OCI-M2 (cell line): ENCODE results near the gene PSG4.
"Not testable (repeated sequence)": the region's sequence is repeated elsewhere in the genome, so short reads cannot be mapped to it uniquely, and the experiment has no call there.

Experiments
- DNase-seq: peaks from one replicate; lab custom pipeline; 2025; ENCODE audit not compliant: unreplicated experiment; lab: John Stamatoyannopoulos, UW

Gene PSG4

GRCh38 chr19:43198686-43199419 lies 6.6 kb downstream of the PSG4 start:
- not testable (repeated sequence) for DNase-seq

GRCh38 chr19:43197666-43198397 lies 7.6 kb downstream of the PSG4 start:
- DNase-seq, result not testable (repeated sequence)

DNA sequence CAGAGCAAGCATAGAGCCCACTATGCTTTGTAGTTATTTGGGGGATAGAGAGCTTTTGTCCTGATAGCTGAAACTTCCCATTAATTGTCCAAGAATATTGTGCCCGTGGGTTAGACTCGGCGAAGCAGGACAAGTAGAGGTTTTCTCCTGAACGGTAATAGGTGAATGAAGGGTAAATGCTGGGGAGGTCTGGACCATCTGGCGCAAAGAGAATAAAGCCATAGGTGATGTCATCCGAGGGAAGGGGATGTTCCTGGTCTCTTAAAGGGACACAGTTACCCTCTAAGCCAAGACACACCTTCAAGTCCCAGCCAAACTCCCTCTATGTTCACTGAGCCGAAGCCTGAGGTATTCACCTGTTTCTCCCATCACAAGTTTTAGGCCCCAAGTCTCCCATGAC lies 11.0 kb downstream of the PSG4 start:
- not testable (repeated sequence) for DNase-seq

DNA sequence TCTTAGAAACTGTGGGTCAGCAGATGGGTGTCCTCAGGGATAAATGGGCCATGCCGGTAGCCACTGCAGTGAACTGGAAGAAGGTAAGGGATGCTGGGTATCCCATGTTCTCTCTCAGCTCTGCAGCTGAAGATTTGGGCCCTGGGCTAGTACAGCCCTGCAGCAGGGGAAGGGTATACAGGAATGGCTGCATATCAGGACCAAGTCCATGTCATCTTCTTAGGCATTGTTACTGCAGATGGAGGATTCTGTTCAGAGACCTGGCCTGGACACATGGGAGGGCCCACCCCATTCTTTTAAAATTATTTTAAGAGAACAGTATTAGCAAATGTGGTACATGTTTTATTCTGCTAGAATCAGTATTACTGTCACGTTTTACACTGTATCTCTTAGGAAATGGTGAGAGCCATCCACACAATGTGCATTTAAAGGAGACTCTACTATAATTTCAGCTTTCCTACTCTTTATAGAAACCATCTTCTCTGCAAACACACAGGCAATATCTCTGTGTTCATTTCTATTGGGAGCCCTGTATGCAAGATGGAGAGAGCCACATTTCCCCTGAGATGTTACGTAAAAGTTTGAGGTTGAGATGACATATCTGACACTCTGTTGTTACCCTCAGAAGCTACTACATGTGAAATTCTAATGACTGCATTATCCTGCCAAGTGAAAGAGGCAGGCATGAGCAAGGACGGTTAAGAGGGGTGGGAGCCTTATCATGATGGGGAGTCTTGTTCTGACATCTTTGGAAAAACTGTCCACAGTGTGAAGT lies 12.9 kb downstream of the PSG4 start:
- DNase-seq, result not testable (repeated sequence)

DNA sequence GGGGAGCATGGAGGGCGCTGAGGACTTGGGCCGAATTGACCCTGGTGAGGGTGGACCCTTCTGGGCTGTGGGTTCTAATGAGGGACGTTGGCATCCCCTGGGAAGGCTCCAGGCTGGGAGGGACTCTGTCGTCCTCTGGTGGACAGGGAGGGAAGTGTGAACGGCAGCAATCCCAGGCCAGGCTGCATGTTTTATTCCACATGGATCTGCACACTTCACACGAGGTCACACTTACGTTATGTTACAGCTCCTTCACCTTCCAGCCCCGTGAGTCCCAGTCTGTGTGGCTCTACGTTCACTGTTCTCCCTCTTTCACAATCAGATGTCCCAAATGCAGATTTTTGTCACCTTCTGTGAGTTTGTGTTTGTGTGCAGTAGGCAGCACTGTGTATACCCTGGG lies 17.3 kb downstream of the PSG4 start:
- DNase-seq, result not testable (repeated sequence)

DNA sequence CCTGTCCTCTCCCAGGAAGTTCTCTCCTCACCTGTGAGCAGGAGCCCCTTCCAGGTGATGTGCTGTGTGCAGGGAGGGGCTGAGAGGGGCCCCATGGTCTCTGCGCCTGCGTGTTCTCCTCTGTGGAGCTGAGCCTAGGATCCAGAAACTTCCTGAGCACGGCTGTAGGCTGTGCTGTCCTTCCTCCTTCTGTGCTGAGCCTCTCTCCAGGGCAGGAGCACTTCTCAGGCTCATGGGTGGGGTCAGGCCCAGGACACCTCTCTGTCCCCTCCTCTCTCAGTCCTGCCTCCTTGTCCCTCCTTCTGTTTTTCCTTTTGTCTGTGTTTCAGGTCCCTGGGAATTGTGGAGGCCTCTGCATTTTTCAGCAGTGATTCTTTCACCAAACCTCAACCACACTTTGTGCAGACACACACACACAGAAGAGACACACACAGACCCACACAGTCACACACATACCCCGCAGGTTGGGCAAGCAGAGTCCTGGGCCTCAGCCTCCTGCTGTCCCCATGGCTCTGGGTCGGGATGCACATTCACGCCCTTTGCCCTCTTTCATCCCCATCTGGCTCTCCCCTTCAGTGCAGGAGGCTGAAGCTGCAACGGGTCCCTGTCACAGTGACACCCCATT lies 19.0 kb downstream of the PSG4 start, which contains the start of gene PSG5:
TSS of gene PSG5 (minus strand) at position 226 of the 625 bp plus-strand sequence. CDS start at position 95, 131 bp downstream.
- DNase-seq, result not testable (repeated sequence)

- not testable (repeated sequence) for DNase-seq
These were observed 23.3 kb downstream of the PSG4 start for GRCh38 chr19:43181869-43182771.

DNA sequence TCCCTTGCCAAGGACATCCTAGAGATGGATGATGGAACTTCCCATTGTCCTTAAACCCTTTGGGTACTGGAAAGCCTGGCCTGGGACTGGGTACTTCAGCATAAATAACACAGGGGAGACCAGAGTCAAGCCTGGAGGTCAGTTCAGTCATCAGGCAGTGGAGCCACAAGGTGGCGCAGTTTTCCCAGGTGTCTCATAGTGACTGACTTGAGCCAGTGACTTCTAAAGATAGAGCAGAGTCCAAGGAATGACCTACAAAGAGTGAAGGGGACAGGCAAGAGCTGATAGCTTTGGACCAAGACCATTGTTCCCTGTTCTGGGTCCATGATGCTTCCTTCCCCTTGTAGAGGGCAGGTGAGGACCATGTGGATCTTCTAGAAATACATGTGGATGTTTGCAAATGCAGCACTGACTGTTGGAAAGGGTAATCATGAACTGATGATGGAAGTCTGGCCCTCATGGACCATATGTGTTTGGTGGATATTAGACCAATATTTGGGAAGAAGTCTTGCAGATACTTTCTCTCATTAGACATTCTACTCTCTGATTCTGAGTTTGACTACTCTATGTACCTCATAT lies 25.8 kb downstream of the PSG4 start:
- DNase-seq, result not testable (repeated sequence)

DNA sequence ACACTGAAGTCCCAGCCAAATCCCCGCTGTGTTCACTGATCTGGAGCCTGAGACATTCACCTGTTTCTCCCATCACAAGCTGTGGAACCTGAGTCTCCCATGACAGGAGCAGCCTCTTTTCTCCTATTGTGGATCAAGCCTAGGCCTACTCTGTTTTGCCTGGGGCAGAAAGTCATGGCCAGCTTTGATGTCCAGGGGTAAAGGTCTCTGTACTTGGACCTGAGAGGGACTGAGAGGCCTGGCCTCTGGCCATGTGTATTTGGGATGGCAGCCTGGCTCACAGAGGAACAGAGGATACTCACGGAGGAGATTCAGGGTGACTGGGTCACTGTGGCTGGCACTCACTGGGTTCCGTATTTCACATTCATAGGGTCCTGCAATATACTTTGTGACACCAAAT lies 26.9 kb downstream of the PSG4 start:
- DNase-seq, result not testable (repeated sequence)

GRCh38 chr19:43165906-43166305 lies 39.5 kb downstream of the PSG4 start:
- not testable (repeated sequence) for DNase-seq

DNA sequence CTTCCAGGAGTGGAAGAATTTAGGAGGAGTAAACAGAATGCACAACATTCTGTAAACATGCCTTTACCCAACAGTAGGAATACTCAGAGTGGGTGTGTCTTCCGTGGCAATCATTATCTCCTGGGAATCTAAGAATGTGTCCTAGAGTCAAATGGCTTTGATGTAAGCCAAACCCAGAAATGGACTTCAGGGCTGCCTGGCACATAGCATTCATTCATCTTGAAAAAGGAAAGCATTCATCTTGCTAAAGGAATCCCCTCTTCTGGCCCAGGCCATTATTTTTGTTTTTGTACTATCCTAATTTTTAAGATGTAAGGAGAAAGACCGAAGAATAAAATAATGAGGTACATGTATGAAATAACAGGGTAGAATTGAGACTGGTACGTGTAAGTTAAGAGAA lies 42.3 kb downstream of the PSG4 start:
- not testable (repeated sequence) for DNase-seq

DNA sequence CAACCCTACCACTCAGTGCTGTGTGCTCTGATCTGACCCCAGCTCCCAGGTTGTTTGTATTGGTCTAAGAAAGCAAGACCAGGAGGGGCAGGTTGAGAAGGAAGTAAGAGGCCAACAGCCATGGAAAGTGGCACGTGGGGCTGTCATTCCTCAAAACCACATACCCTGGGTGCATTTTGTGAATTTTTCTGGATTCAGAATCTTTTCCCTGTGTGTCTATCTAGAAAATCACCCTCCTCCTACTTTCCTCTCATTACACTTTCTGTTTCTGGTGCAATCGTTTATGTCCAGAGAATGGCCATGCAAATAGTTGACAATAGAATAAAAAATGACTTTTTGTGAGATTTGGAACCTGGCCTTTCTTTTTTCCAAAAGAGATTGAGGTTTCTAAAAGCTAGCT lies 43.2 kb downstream of the PSG4 start:
- not testable (repeated sequence) for DNase-seq

DNA sequence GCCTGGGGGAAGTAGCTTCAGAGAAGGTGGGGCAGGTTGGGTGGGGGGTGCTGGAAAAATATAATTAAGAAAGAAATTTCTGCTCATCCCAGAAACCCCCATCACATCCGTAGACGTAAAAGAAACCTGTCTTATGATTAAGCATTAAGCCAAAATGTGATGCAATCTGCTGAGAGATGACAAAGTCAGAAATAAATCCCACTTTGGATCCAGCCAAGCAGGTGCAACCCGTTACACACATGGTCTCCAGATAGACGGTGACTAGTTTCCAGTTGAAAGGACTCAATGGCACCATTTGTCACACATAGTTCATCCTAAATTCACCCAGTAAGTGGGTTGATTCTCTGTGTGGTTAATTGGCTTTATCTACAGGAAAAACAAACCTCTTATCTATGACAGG lies 53.2 kb downstream of the PSG4 start:
- DNase-seq, result no peak

DNA sequence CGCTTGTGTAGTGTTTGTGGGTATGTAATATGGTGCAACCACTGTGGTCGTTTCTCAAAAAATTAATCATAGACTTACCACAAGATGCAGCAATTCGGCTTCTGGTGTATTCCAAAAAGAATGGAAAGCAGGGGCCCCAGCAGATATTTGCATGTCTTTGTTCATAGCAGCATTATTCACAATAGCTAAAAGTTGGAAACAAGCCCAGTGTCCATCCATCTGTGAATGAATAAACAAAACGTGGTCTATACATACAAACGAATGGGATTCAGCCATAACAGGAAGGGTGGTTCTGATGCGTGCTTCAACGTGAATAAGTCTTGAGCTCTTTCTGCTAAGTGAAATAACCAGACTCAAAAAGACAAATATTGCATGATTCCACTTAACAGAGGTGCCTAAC lies 55.6 kb downstream of the PSG4 start:
- DNase-seq, result not testable (repeated sequence)

- no peak for DNase-seq
These were observed 57.2 kb downstream of the PSG4 start for GRCh38 chr19:43148233-43148632.
